GM20000 (cell line): ENCODE data around the gene ADGRD2.

Experiments
- DNase-seq: peaks from one replicate; pipeline ENCODE4 v3.0.0; 2012; ENCODE audit warnings: low spot score
- CTCF ChIP-seq: IDR thresholded peaks from 2 replicates; pipeline ENCODE4 v1.5.1; 2012; ENCODE audit warnings: mild to moderate bottlenecking, control low read depth; ENCODE audit errors: extremely low read depth, missing control alignments

The ADGRD2 gene

GRCh38 chr9:124470726-124471125 lies 20.5 kb downstream of the ADGRD2 start:
- DNase-seq: no peak
- TF ChIP-seq CTCF: no peak

- TF ChIP-seq CTCF: no peak
- DNase-seq: no peak
These were observed 21.5 kb downstream of the ADGRD2 start for GRCh38 chr9:124471761-124472160.

GRCh38 chr9:124472770-124473169 lies 22.5 kb downstream of the ADGRD2 start:
- DNase-seq: no peak
- TF ChIP-seq CTCF: no peak

GRCh38 chr9:124473310-124473709 lies 23.1 kb downstream of the ADGRD2 start:
- no peak for TF ChIP-seq CTCF
- DNase-seq: no peak

GRCh38 chr9:124474151-124474550 lies 23.9 kb downstream of the ADGRD2 start:
- no peak for TF ChIP-seq CTCF
- no peak for DNase-seq

- no peak for DNase-seq
- TF ChIP-seq CTCF: no peak
These were observed 25.1 kb downstream of the ADGRD2 start for GRCh38 chr9:124475158-124475867.

GRCh38 chr9:124475868-124476690 lies 25.8 kb downstream of the ADGRD2 start:
- no peak for DNase-seq
- no peak for TF ChIP-seq CTCF
